NCI-H146 treated with DMSO at 0.1 percent for 48 hours (cell line): Measurements from ENCODE around the gene EFCAB14.
"Not testable (repeated sequence)": the region's sequence is repeated elsewhere in the genome, so short reads cannot be mapped to it uniquely, and the experiment has no call there.

ENCODE experiments used
- DNase-seq: peaks from one replicate; lab custom pipeline; 2025; ENCODE audit not compliant: unreplicated experiment; lab: John Stamatoyannopoulos, UW

The EFCAB14 gene

GRCh38 chr1:46718727-46719622, at the start of gene EFCAB14:
EFCAB14 (minus strand) TSS chr1:46719114; CDS start chr1:46718087, 1,027 bp downstream.
- DNase-seq = peak; percentile 68

- DNase-seq = no peak
Observed at GRCh38 chr1:46768445-46768844, 49.5 kb upstream of the EFCAB14 start.

GRCh38 chr1:46767649-46768282, 48.9 kb upstream of the EFCAB14 start:
- no peak for DNase-seq

GRCh38 chr1:46764402-46764801, 45.5 kb upstream of the EFCAB14 start:
- DNase-seq = no peak

GRCh38 chr1:46761740-46762139, 42.8 kb upstream of the EFCAB14 start:
- no peak for DNase-seq

- no peak for DNase-seq
Observed at GRCh38 chr1:46760558-46761166, 41.7 kb upstream of the EFCAB14 start.

- DNase-seq = no peak
Observed at GRCh38 chr1:46757956-46758528, 39.1 kb upstream of the EFCAB14 start.

- DNase-seq = peak; percentile 16
Observed at GRCh38 chr1:46757247-46757955, 38.5 kb upstream of the EFCAB14 start.

GRCh38 chr1:46755121-46755520, 36.2 kb upstream of the EFCAB14 start:
- no peak for DNase-seq

- DNase-seq = not testable (repeated sequence)
Observed at GRCh38 chr1:46754707-46755106, 35.8 kb upstream of the EFCAB14 start.

GRCh38 chr1:46753985-46754384, 35.1 kb upstream of the EFCAB14 start:
- DNase-seq = no peak

GRCh38 chr1:46749921-46750404, 31.0 kb upstream of the EFCAB14 start:
- DNase-seq = no peak

- DNase-seq = no peak
Observed at GRCh38 chr1:46749404-46749803, 30.5 kb upstream of the EFCAB14 start.

- peak; percentile 23 for DNase-seq
Observed at GRCh38 chr1:46747683-46748288, 28.9 kb upstream of the EFCAB14 start.

- no peak for DNase-seq
Observed at GRCh38 chr1:46742069-46742468, 23.2 kb upstream of the EFCAB14 start.

- DNase-seq = no peak
Observed at GRCh38 chr1:46735708-46736324, 16.9 kb upstream of the EFCAB14 start.

- not testable (repeated sequence) for DNase-seq
Observed at GRCh38 chr1:46728327-46728873, 9.5 kb upstream of the EFCAB14 start.

- DNase-seq = no peak
Observed at GRCh38 chr1:46725736-46726108, 6.8 kb upstream of the EFCAB14 start.

GRCh38 chr1:46724991-46725735, 6.2 kb upstream of the EFCAB14 start:
- DNase-seq = peak; percentile 52
